Fibroblast of lung (primary cell): Measurements from ENCODE around the gene JRKL.

Experiments used
- CTCF ChIP-seq, 2 donors: IDR thresholded peaks in 1 of 2; conservative IDR thresholded peaks in 1 of 2; 1 replicate in 1 of 2; 2 replicates in 1 of 2; pipeline ENCODE4 v1.5.1; 2011 to 2012; ENCODE audit warnings: low read length in 2 of 2, control low read depth in 1 of 2, inconsistent platforms in 1 of 2, low read depth in 1 of 2, mild to moderate bottlenecking in 1 of 2
- EZH2 ChIP-seq: IDR thresholded peaks from 2 replicates; pipeline ENCODE4 v1.5.1; 2012; ENCODE audit warnings: low read length, control low read depth, mild to moderate bottlenecking; ENCODE audit errors: missing control alignments

- peak; percentile 62 to 71 for TF ChIP-seq CTCF (conservative IDR thresholded peaks at IDR 0.05 in 1 of 2, IDR thresholded peaks at IDR 0.05 in 1 of 2; ENCODE audit: low read depth in 1 of 2, low read length in 2 of 2)
- no peak for TF ChIP-seq EZH2
These were observed 4.0 kb downstream of the JRKL start for GRCh38 chr11:96393753-96394348.
